Thyroid gland (tissue), 4 donors: ENCODE results near the gene MICALL1. TPM values are rescaled to one million over a fixed set of nuclear protein-coding genes. Genes with fewer than 3 reads are reported as not detected.

ENCODE experiments used
- DNase-seq, 2 donors: peaks; one replicate each; pipeline ENCODE4 v3.0.0-alpha.2; 2019
- H3K27ac ChIP-seq, 3 donors: fragments of 200-600 bp; sonication (generic); 1 replicate in 2 of 3; 2 replicates in 1 of 3; pipeline ENCODE4 v1.5.1; 2016 to 2019; ENCODE audit warnings: mild to moderate bottlenecking in 1 of 3, moderate library complexity in 1 of 3
- H3K27me3 ChIP-seq: fragments of 200-600 bp; sonication (generic); one replicate; pipeline ENCODE4 v1.5.1; 2019
- H3K36me3 ChIP-seq, 2 donors: fragments of 200-600 bp; sonication (generic); one replicate each; pipeline ENCODE4 v1.5.1; 2016 to 2019
- H3K4me1 ChIP-seq, 2 donors: fragments of 200-600 bp; sonication (generic); one replicate each; pipeline ENCODE4 v1.5.1; 2017 to 2019
- H3K4me3 ChIP-seq, 3 donors: fragments of 200-600 bp; sonication (generic); replicated peaks in 1 of 3; 1 replicate in 2 of 3; 2 replicates in 1 of 3; pipeline ENCODE4 v1.5.1; 2016; ENCODE audit warnings: mild to moderate bottlenecking in 1 of 3
- H3K9me3 ChIP-seq: fragments of 200-600 bp; sonication (generic); one replicate; pipeline ENCODE4 v1.5.1; 2017
- CTCF ChIP-seq, 6 experiments: fragments of 200-600 bp in 3 of 6; fragments of 450-650 bp in 3 of 6; sonication (generic) in 3 of 6; IDR thresholded peaks; one replicate each; pipeline ENCODE4 v1.5.1; 2016 to 2019; ENCODE audit warnings: antibody characterized with exemption in 6 of 6, mild to moderate bottlenecking in 2 of 6, inconsistent platforms in 1 of 6, moderate library complexity in 1 of 6
- POLR2A ChIP-seq, 2 donors: fragments of 450-650 bp; IDR thresholded peaks; one replicate each; pipeline ENCODE4 v1.6.1; 2017; ENCODE audit warnings: antibody characterized with exemption in 2 of 2, mild to moderate bottlenecking in 2 of 2, moderate library complexity in 1 of 2
- WGBS, 2 donors: methylation state at CpG; one replicate each; pipeline ENCODE4 v1.1.5; 2017; 5-methylcytosine and 5-hydroxymethylcytosine counted together
- intact Hi-C: fragments of 100-400 bp; cut with DNase I; formaldehyde crosslinking; loops from one replicate; pipeline ENCODE4 v1.15.1; 2023
- total RNA-seq, 4 donors: library from RNA; depleted of rRNA; stranded (reverse); fragments of >200 nt; gene quantifications; one replicate each; pipeline ENCODE4 v1.2.3, GENCODE V29; 2016

MICALL1 gene
- total RNA-seq, 4 donors from 2014 or later, result 22.2 to 48.3 (median 30.8) TPM

- no peak for DNase-seq
- Histone ChIP-seq H3K9me3 (no peaks in the 10 kb centered on the region), H3K4me3 (no peak overlapping the region), H3K27me3 (no peaks in the 10 kb centered on the region), H3K36me3 (peaks cover 19 to 38% of the 10 kb centered on the region in 2 donors), H3K27ac (no peak overlapping the region), H3K4me1 (peaks cover 0 to 13% of the 10 kb centered on the region in 2 donors)
- TF ChIP-seq CTCF (IDR thresholded peaks at IDR 0.05) (no peak), POLR2A (IDR thresholded peaks at IDR 0.05) (no peak)
- intact Hi-C loops, result no loop called here
- 96% methylated on average over 24 to 26 of the region's 32 CpGs for WGBS, 2 donors
These were observed 20.9 kb downstream of the MICALL1 start for GRCh38 chr22:37926771-37927636.

- TF ChIP-seq POLR2A (IDR thresholded peaks at IDR 0.05), result no peak
- TF ChIP-seq CTCF (IDR thresholded peaks at IDR 0.05), result no peak
- WGBS, 2 donors, result 90 to 97% methylated on average over 4 to 5 of the region's 5 CpGs
- Histone ChIP-seq H3K4me3 (no peak overlapping the region), H3K27ac (no peak overlapping the region), H3K27me3 (no peaks in the 10 kb centered on the region), H3K9me3 (no peaks in the 10 kb centered on the region), H3K36me3 (peaks cover 24 to 38% of the 10 kb centered on the region in 2 donors), H3K4me1 (peaks cover 0 to 15% of the 10 kb centered on the region in 2 donors)
- no peak for DNase-seq
- intact Hi-C loops, result no loop called here
These were observed 21.5 kb downstream of the MICALL1 start for GRCh38 chr22:37927637-37927936.

GRCh38 chr22:37929390-37929789, 23.3 kb downstream of the MICALL1 start:
- TF ChIP-seq POLR2A (IDR thresholded peaks at IDR 0.05) (no peak), CTCF (IDR thresholded peaks at IDR 0.05) (no peak)
- peaks cover 24 to 38% of the 10 kb centered on the region in 2 donors for H3K36me3 ChIP-seq
- H3K27ac ChIP-seq, result no peak overlapping the region
- no peaks in the 10 kb centered on the region for H3K9me3 ChIP-seq
- H3K27me3 ChIP-seq, result no peaks in the 10 kb centered on the region
- peaks cover 15 to 33% of the 10 kb centered on the region in 2 donors for H3K4me1 ChIP-seq
- no peak overlapping the region for H3K4me3 ChIP-seq
- WGBS, 2 donors, result 93% methylated on average over 4 of the region's 5 CpGs; no CpG with 5 or more reads in 1 of the 2 donors
- intact Hi-C loops, result no loop called here
- DNase-seq, result peak; percentile 39 to 47

DNA sequence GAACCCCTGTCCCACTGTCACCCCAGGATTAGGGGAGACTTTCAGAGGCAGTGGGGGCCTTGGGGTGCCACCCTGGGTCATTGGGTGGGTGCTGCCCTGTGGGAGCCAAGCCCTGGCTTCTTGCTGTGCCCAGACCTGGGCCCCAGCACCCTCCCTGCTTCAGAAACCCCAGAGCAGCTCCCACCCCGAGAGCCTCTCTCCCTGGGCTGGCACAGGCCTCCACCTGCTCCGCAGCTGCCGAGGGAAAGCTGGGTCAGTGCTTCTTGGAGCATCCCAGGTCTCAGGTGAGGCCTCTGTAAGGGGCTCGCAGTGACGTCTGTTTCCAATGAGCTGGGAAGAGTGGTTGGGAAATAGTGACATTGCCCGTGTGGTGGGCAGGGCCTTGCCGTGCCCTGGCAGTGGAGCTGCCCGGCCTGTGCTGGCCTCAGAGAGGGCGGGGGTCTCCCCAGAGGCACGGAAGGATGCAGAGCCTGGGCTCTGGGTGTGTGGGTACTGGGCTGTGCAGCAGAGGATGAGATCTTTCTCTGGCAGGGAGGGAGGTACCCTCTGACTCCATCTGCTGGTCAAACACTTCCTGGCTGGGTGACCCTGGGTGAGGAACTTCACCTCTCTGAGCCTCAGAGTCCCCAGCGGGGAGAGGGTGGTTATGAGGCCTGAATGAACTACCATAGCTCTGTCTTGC, 24.3 kb downstream of the MICALL1 start:
- peaks cover 17 to 37% of the 10 kb centered on the region in 2 donors for H3K4me1 ChIP-seq
- peak in 2 of 6 experiments; percentile 18 to 45 for TF ChIP-seq CTCF (IDR thresholded peaks at IDR 0.05)
- TF ChIP-seq POLR2A (IDR thresholded peaks at IDR 0.05), result no peak
- no peaks in the 10 kb centered on the region for H3K9me3 ChIP-seq
- 54 to 63% methylated on average over 8 to 11 of the region's 11 CpGs for WGBS, 2 donors
- intact Hi-C loops, result loop anchor here (10.0 kb wide), 1 partner anchor 116 kb away; no protein-coding TSS in a partner anchor
- peak overlapping the region in 1 of 3 donors; percentile 28 for H3K27ac ChIP-seq
- peak; percentile 16 to 26 for DNase-seq
- H3K36me3 ChIP-seq, result peaks cover 24 to 33% of the 10 kb centered on the region in 2 donors
- no peak overlapping the region for H3K4me3 ChIP-seq
- H3K27me3 ChIP-seq, result no peaks in the 10 kb centered on the region
